Astrocyte (in vitro differentiated cells and primary cell): ENCODE measurements around the gene STARD13.

ENCODE experiments used
- EZH2 ChIP-seq: IDR thresholded peaks from 2 replicates; pipeline ENCODE4 v1.6.1; 2012; ENCODE audit warnings: mild to moderate bottlenecking, low read length, inconsistent platforms; ENCODE audit not compliant: insufficient read depth
- TF ChIP-seq, protein P1 (sequence below): IDR thresholded peaks from 2 replicates; pipeline ENCODE4 v1.5.1; 2011; ENCODE audit warnings: low read depth, mild to moderate bottlenecking, inconsistent platforms, low read length, moderate library complexity; ENCODE audit not compliant: insufficient read depth

DNA sequence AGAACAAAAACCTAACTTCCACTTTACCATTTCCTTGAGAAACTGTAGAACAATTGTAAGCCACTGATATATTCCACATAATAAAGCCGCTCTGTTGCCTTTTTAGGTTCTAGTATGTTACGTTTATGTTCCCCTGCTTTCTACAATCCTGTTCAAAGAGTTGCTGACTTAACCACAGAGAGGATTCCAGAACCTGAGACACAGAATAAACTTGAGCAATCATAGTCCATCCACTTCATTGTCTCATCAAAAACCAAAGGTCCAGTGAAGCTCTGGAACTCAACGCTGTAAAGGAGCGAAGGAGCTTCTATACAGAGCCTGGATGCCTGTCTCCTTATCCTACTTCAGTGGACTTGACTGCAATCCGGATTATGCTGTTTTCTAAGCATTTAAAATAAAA, 4.6 kb downstream of the STARD13 start:
- TF ChIP-seq, protein P1, sequence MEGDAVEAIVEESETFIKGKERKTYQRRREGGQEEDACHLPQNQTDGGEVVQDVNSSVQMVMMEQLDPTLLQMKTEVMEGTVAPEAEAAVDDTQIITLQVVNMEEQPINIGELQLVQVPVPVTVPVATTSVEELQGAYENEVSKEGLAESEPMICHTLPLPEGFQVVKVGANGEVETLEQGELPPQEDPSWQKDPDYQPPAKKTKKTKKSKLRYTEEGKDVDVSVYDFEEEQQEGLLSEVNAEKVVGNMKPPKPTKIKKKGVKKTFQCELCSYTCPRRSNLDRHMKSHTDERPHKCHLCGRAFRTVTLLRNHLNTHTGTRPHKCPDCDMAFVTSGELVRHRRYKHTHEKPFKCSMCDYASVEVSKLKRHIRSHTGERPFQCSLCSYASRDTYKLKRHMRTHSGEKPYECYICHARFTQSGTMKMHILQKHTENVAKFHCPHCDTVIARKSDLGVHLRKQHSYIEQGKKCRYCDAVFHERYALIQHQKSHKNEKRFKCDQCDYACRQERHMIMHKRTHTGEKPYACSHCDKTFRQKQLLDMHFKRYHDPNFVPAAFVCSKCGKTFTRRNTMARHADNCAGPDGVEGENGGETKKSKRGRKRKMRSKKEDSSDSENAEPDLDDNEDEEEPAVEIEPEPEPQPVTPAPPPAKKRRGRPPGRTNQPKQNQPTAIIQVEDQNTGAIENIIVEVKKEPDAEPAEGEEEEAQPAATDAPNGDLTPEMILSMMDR, result no peak
- TF ChIP-seq EZH2, result no peak
